K562 treated with DMSO at 1 percent for 48 hours (cell line): Measurements from ENCODE around the gene ZIC2. TPM values are rescaled to one million over a fixed set of nuclear protein-coding genes. Genes with fewer than 3 reads are reported as not detected.

Experiments used
- total RNA-seq: library from RNA; unstranded; fragments of 300-600 nt; gene quantifications from 2 replicates; pipeline ENCODE4 v1.2.3, GENCODE V29; 2022; ENCODE audit warnings: low replicate concordance; ENCODE audit errors: extremely low read depth

The ZIC2 gene
- not detected in 2 replicates for total RNA-seq

DNA sequence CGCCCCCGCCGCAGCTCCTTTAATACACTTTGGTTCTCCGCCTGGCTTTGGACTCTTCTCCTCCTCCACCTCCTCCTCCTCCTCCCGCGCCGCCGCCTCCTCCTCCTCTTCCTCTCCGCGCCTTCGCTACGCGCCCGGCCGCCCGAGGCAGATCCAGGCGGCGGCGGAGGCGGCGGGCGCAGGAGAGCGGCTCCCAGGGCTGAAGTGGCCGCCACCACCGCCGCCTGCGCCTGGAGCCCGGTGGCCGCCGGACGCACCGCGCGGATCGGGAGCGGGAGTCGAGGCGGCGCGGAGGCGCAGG is at the start of gene ZIC2:
Gene ZIC2, plus strand, starts transcription at position 50 of the 301 bp plus-strand sequence. CDS start 281 bp downstream, outside the sequence.

DNA sequence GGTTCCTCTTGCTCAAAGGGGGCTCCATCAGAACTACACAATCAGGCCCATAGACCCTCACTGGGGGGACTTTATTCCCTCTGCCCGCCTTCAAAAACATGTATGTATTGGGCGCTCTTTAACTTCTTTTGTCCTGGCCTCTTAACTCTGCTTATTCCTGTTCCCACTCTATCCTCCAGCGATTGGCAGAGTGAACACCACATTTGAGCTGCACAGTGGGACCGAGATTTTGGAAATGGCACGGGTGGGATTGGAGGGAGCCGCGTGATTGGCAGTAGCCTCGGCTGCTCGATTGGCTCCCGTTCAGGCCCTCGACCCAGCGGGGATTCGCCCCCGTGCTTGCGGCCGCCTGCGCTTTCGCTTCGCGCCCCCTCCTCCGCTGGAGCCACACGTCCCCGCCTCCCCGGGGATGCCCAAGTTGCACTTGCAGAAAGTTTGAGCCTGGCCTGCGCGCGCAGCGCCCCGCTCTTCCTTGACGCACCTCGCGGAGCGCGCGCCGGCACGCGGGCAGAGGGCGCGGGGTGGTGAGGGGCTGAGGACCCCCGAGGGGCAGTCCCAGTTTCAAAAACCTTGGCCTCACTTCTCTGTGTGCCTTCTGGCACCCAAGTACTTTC is 9.9 kb upstream of the ZIC2 start, which contains the start of gene ZIC5:
Gene ZIC5, minus strand, starts transcription at position 192 of the 614 bp plus-strand sequence. Its CDS starts 164 bp downstream, at position 28.

Other genes with a start within 250 kb of the ZIC2 start
- gene ZIC5, start 10.0 kb upstream of the ZIC2 start, total RNA-seq: not detected in 2 replicates
- not detected in 2 replicates for gene PCCA, start 107.3 kb downstream of the ZIC2 start, total RNA-seq